ENCODE data around the gene DAD1. TPM values are rescaled to one million over a fixed set of nuclear protein-coding genes. Genes with fewer than 3 reads are reported as not detected.
"Not testable (repeated sequence)": the region's sequence is repeated elsewhere in the genome, so short reads cannot be mapped to it uniquely, and the experiment has no call there.

The DAD1 gene
- total RNA-seq = 193 and 236 TPM in 2 replicates

DNA sequence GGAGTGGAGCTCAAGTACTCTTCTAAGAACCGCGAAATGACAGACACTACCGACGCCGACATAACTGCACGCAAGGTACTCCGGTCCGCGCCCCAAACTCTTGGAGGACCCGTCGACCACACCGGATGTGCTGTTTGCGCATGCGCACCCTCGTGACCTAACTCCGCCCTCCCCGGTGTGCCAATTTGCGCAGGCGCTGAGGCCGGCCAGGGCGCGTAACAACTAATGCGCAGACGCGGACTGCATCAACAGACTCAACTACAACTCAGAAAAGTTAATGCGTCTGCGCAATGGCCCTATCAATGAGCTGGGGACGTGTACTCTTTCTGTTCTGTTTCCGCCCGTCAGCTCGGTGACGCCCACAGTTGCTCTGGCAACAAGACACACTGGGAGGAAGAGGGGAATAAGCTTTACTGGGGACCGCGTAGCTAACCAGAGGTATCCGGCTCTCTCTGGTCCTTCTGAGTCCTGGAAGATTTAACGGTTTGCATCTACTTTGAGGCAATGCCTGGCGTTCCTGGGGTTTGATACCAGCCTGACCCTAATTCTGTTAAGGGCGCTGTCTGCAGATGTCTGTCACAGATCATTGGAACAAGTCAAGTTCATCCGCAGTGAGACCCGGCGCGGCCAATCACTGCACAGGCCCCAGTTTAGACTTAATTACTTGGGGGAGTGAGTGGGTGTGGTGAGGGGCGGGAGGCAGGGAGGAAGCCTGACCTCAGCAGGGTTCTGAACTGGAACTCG, at the start of gene DAD1:
TSS of gene DAD1 (minus strand) at position 129 of the 744 bp plus-strand sequence. CDS start at position 62, 67 bp downstream.
- TF ChIP-seq, protein P1, sequence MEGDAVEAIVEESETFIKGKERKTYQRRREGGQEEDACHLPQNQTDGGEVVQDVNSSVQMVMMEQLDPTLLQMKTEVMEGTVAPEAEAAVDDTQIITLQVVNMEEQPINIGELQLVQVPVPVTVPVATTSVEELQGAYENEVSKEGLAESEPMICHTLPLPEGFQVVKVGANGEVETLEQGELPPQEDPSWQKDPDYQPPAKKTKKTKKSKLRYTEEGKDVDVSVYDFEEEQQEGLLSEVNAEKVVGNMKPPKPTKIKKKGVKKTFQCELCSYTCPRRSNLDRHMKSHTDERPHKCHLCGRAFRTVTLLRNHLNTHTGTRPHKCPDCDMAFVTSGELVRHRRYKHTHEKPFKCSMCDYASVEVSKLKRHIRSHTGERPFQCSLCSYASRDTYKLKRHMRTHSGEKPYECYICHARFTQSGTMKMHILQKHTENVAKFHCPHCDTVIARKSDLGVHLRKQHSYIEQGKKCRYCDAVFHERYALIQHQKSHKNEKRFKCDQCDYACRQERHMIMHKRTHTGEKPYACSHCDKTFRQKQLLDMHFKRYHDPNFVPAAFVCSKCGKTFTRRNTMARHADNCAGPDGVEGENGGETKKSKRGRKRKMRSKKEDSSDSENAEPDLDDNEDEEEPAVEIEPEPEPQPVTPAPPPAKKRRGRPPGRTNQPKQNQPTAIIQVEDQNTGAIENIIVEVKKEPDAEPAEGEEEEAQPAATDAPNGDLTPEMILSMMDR (IDR thresholded peaks at IDR 0.05; ENCODE audit: insufficient read depth, low read length, severe bottlenecking) = peak; percentile 0
- H3K27me3 ChIP-seq (ENCODE audit: control insufficient read depth, insufficient read depth, low read length) = no peaks in the 10 kb centered on the region
- peak within 1 kb of the TSS; percentile 58 for H3K4me3 ChIP-seq (ENCODE audit: low read depth, low read length)
- H3K36me3 ChIP-seq (ENCODE audit: control insufficient read depth, insufficient read depth, low read length) = peaks cover 2% of the 10 kb centered on the region
- DNase-seq (ENCODE audit: low read depth) = peak; percentile 99
- peak; percentile 89 for FAIRE-seq

DNA sequence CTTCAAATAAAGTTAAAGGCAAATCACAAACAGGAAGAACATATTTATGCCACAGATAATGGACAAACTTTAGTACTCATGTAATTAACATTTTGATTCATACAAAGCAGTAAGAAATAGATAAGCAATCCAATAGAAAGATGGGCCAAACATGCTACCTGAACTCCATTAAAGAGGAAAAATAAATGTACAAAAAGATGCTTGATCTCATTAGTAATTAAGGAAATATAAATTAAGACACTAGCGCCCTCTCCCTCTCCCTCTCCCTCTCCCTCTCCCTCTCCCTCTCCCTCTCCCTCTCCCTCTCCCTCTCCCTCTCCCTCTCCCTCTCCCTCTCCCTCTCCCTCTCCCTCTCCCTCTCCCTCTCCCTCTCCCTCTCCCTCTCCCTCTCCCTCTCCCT, 47.0 kb upstream of the DAD1 start:
- not testable (repeated sequence) for DNase-seq (ENCODE audit: low read depth); H3K36me3 ChIP-seq (ENCODE audit: control insufficient read depth, insufficient read depth, low read length); H3K4me3 ChIP-seq (ENCODE audit: low read depth, low read length); H3K27me3 ChIP-seq (ENCODE audit: control insufficient read depth, insufficient read depth, low read length); FAIRE-seq

DNA sequence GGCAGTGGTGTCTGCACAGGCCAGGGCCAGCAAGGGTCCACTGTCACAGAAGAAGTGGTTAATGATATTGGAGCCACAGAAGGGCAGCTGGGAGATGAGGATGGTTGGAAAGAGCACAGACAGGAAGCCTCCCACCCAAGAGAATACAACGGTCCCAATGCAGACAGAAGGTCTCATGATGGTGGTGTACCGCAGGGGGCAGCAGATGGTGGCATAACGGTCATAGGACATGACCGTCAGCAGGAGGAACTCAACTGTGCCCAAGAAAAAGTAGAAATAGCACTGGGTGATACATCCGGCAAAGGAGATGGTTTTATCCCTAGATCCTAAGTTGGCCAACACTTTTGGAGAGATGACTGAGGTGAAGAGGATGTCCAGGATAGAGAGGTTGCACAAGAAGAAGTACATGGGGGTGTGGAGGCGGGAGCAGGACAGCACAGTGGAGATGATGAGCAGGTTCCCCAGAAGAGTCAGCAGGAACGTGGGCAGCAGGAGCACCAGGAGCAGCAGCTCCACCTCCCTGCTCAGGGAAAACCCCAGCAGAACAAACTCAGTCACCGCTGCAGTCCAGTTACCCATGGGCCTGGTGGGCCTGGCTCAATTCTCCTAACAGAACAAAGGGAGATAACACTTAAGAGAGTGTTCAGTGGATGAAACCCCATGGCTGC, 45.3 kb upstream of the DAD1 start:
- DNase-seq (ENCODE audit: low read depth) = no peak
- no peaks in the 10 kb centered on the region for H3K36me3 ChIP-seq (ENCODE audit: control insufficient read depth, insufficient read depth, low read length)
- peak; percentile 23 for FAIRE-seq
- TF ChIP-seq, protein P1 (IDR thresholded peaks at IDR 0.05; ENCODE audit: insufficient read depth, low read length, severe bottlenecking) = no peak
- no peak overlapping the region for H3K4me3 ChIP-seq (ENCODE audit: low read depth, low read length)
- H3K27me3 ChIP-seq (ENCODE audit: control insufficient read depth, insufficient read depth, low read length) = no peaks in the 10 kb centered on the region

DNA sequence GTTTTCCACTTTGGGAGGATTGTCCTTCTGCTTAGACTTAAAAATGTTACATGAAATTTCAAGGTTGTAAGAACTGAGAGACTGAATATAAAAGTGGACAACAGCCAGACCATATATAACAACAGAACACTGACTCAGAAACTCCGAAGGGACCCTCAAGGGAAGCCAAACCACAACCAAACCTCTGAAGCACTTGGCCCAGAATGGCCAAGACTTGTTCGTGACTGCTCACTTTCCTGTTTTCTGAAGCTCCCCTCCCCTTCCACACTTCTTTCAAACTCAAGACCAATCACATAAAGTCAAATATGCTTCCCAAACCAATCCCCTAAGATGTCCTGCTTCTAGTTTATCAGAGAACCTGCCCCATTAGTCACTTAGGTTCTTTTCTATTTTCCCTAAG, 41.5 kb upstream of the DAD1 start:
- no peak for FAIRE-seq
- DNase-seq (ENCODE audit: low read depth) = no peak
- Histone ChIP-seq H3K4me3 (ENCODE audit: low read depth, low read length) (no peak overlapping the region), H3K36me3 (ENCODE audit: control insufficient read depth, insufficient read depth, low read length) (no peaks in the 10 kb centered on the region), H3K27me3 (ENCODE audit: control insufficient read depth, insufficient read depth, low read length) (no peaks in the 10 kb centered on the region)
- TF ChIP-seq, protein P1 (IDR thresholded peaks at IDR 0.05; ENCODE audit: insufficient read depth, low read length, severe bottlenecking) = no peak

DNA sequence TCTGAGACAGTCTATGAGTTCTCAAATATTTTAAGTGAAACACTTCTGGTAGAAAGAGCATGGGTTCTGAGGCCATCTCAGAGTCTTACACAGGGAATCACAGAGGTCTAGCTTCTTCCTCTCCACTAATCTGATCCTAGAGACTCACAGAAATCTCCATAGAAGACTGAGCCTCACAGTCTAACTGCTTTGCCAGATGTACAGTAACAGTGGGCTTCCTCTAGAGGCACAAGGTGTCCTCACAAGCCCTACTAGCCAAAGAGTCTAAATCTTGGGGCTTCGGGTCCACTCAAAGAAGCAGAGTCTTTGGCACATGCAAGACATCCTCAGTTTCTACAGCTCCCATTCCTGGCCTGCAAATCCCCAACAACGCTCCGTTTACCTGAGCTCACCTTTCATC, 41.0 kb upstream of the DAD1 start:
- FAIRE-seq (no peak), DNase-seq (ENCODE audit: low read depth) (no peak)
- TF ChIP-seq, protein P1 (IDR thresholded peaks at IDR 0.05; ENCODE audit: insufficient read depth, low read length, severe bottlenecking) = no peak
- Histone ChIP-seq H3K4me3 (ENCODE audit: low read depth, low read length) (no peak overlapping the region), H3K27me3 (ENCODE audit: control insufficient read depth, insufficient read depth, low read length) (no peaks in the 10 kb centered on the region), H3K36me3 (ENCODE audit: control insufficient read depth, insufficient read depth, low read length) (no peaks in the 10 kb centered on the region)

DNA sequence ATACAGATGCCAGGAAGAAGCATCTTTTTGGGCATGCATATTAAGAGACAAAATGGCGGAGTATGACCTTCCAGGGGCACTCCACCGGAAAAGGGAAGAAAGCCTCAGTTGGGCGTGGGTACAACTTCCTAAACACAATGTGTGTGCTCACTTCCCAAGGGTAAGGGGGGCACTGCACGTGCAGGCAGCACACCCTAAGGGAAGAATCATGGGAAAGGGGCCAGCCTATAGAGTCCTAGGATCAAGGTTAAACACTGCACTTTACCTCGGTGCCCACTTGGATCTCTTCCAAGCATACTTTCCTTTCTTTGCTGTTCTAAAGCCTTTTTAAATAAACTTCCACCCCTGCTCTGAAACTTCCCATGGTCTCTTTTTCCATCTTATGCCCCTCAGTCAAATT, 40.3 kb upstream of the DAD1 start:
- TF ChIP-seq, protein P1 (IDR thresholded peaks at IDR 0.05; ENCODE audit: insufficient read depth, low read length, severe bottlenecking) = no peak
- H3K27me3 ChIP-seq (ENCODE audit: control insufficient read depth, insufficient read depth, low read length) = no peaks in the 10 kb centered on the region
- FAIRE-seq (no peak), DNase-seq (ENCODE audit: low read depth) (no peak)
- H3K4me3 ChIP-seq (ENCODE audit: low read depth, low read length) = no peak overlapping the region
- no peaks in the 10 kb centered on the region for H3K36me3 ChIP-seq (ENCODE audit: control insufficient read depth, insufficient read depth, low read length)
